Pons (tissue), 1 donor: ENCODE results near the gene PPP6R1.

Experiments
- DNase-seq: peaks from one replicate; pipeline ENCODE4 v3.0.0-alpha.2; 2016; ENCODE audit warnings: low spot score

The PPP6R1 gene

GRCh38 chr19:55259540-55260210 is 858 bp upstream of the PPP6R1 start:
- DNase-seq: no peak

- no peak for DNase-seq
Measured at GRCh38 chr19:55258476-55258827, 365 bp downstream of the PPP6R1 start.

GRCh38 chr19:55257461-55258420 is 1.1 kb downstream of the PPP6R1 start:
- no peak for DNase-seq

- DNase-seq: no peak
Measured at GRCh38 chr19:55256562-55257460, 2.0 kb downstream of the PPP6R1 start.

DNA sequence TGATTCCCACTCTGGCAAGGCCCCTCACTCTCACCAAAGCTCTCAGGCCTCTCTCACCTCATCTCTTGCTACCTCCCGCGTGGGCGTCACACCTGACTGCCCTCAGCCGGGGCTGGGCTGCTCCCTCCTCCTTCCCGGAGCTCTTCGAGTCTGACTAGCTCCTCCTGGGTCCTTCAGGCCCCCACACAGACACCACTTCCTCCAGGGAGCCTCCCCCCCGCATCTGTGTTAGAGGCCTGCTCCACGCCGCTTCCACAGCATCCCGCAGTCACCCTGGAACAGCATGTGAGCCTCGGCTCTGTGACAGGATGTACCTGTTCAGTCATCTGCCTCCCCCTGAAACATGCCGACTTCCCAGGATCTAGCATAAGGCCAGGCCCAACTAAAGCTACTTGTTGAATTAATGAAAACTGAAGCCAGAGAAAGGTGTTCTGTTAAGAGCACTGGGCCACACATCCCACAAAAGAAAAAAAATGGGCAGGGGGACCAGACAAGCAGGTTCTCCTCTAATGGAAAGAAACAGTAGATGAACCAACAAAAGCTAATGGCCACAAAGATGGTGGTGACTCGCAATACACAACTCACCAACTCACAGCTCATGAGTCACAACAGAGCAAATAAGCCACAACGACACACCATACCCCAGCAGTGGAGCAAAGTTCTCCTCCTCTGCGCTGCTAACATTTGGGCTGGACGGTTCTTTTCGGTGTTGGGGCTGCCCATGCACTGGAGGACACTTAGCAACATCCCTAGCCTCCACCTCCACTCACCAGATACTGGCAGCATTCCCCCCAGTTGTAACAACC is 3.0 kb downstream of the PPP6R1 start:
- DNase-seq: no peak

DNA sequence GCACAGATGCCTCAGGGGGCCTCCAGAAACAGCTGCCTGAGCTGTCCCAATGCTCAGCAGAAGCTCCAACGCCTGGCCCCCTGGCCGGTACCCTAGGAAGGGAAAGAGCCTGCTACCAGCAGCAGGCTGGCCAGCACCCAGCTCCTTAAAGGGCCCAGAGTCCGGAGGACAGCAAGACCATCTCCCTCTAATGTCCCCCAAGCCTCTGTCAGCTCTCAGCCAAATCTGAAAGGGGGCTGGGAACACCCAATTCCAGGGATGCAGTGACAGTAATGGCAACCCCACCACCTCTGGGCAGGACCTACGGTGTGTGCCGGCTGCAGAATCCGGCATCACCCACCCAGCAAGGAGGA is 4.2 kb downstream of the PPP6R1 start:
- DNase-seq: no peak

DNA sequence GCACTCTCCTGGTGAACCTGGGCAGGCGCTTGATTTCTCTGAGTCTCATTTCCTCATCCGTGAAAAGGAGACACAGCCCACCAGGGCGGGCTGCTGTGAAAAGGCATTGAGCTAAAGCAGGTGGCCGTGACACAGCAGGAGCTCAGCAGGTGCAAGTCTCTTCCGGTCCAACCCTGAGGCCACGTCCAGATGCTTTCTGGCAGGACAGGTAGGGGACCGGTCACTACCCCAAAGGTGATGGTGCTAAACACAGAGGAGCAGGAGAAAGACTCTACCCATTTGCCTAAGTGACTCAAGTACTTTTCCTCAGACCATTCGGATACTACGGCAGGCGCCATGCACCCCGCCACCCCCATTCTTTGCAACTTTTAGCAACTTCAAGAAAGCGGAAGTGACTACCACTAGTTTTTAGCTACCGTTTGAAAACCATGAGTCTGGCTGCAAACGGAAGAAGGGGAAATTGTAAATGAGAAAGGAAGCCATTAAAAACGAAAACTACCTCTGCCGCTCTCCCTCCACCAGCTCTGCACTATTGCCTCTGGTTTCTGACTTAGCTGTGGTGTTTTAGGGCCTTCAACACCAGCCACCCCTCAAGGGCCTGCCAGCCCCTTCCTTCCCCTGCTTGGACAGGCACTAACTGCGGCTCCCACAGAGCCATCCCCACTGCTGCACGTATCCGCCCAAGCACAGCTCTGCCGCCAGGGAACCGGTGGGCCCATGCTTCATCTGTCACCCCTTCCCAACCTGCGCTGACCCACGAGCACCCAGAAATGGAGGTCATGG is 4.8 kb downstream of the PPP6R1 start:
- DNase-seq: peak; percentile 40

DNA sequence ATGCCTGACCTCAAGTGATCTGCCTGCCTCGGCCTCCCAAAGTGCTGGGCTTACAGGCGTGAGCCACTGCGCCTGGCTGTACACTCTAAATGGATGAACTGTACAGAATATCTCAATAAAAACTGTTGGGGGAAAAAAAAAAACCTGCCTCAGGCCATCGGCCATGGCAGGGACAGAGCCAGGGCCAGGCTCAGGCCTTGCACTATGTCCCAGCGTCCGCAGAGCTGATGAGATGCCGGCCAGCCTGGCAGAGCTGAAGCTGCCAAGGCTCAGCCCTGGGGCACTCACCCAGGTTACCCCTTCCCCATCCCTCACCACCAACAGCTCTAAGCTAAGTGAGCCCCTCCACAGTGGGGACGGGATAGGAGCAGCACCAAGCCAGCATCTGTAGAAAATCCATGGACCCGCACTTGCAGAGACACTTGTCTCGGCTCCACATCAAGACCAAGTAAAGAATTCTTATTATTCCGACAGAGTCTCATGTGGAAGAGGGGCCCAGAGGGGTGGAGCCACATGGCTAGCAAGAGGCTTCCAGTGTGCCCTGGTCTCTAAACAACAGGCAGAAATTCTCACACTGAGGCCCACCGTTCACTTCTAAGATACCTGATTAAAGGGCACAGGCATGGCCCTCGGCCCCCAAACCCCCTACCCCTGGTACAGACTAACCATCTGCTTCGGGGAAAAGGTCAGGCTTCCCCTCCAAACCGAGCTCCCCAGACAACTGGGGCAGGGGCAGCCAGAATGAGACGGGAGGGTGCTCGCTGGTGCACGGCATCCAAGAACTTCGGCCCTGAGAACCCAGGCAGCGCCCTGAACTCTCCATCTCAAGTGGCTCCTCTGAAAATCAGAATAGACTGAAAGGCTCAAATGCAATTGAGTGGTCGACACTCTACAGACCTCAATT is 5.8 kb downstream of the PPP6R1 start:
- DNase-seq: no peak

GRCh38 chr19:55251341-55252081 is 7.3 kb downstream of the PPP6R1 start:
- no peak for DNase-seq

GRCh38 chr19:55250262-55251036 is 8.4 kb downstream of the PPP6R1 start:
- no peak for DNase-seq

GRCh38 chr19:55249841-55250240 is 9.0 kb downstream of the PPP6R1 start:
- no peak for DNase-seq

GRCh38 chr19:55248704-55249103 is 10.1 kb downstream of the PPP6R1 start:
- DNase-seq: no peak

DNA sequence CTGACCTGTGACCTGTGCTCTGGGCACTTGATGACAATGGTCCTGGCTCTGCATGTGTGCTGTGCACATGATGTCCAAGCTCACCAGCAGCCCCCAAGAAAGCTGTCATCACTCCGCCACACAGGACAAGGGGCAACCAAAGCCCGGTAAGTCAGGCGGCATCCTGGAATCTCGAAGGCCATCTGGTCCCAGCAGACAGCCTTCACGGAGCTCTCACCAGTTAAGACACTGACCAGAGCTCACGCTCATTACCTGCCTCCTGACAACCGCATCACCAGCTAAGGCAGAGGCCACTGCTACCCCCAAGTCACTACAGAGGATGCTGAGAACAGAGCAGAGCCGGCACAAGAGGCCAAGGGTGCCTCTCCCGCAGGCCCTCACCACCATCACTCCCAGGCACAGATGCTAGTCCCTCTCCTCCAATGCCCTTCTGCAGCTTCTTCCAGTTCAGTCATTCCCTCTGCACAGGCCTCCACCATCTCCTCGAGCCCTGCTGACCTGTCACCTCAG is 10.6 kb downstream of the PPP6R1 start:
- DNase-seq: no peak

GRCh38 chr19:55247621-55248099 is 11.2 kb downstream of the PPP6R1 start:
- no peak for DNase-seq

DNA sequence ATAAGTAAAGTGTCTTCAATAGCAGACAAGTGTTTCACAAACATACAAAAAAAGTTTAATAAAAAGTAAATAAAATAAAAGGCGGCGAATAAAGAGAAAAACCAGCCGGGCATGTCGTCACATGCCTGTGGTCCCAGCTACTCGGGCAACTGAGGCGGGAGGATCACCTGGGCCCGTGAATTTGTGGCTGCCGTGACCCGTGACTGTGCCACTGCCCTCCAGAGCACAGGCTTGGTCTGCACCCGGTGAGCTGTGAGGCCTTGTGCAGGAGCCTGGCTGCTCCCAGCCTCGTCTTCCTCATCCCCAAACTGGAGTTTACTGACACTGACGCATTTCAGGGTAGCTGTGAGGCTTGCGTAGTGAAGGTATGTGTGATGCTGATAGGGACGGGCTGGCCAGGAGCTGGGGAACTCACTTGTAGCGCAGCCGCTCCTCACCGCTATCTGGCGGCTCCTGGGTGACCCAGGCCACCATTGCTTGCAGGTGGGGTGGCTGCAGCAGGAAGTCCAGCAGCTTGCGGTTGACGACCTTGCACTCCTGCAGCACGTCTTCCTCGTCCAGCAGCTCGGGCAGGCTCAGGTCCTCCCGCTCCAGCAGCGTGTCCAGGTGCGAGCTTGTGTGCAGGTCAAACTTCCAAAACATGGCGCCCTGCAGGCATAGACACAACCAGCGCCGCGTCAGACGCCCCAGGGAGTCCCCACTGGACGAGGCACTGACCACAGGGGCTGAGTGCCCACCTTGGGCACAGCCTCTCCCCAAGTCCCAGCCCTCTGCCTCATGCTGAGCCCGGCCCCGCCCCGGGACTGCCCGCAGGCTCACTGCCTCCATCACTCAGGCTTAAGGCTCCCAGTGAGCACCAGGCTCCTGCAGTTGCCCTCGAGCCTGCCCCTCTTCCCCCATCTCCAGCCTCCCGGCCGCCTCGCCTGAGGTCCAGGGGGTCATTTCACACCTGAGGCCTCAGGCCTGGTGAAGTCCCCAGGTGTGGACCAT is 12.1 kb downstream of the PPP6R1 start:
- no peak for DNase-seq

DNA sequence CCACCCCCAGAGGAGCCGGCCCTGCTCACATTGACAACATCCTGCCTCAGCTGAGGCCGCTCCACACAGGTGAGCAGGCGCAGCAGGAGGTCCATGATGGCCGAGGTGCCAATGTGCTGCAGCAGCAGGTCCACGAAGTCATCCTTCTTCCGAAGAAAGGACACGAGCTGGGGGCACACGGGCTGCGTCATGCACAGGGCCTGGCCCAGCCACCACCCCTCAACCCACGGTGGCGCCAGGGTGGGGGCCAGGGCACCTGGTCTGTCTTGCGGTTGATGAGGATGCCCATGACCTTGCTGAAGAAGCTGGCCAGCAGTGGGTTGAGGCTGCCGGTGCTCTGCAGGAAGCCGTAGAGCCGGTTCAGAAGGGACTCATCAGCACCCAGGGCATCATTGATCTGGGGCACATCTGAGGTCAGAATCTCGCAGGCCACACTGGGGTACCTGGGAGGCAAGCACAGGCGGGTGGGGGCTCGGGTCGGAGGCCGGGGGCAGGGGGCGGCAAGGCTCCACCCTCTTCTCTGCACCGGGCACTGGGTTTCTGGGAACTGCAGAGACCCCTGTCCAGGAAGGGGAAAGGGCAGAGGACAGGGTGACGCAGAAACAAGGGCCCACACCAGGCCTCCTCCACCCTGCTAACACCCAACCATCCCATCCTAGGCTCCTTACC is 13.4 kb downstream of the PPP6R1 start:
- DNase-seq: no peak
